Stimulated activated CD8-positive, alpha-beta memory T cell treated with anti-CD3 and anti-CD28 coated beads, Interleukin-7, amount 100 ng/mL, for 24 hours (primary cell): ENCODE data around the gene NARS2.

Experiments
- DNase-seq: peaks from one replicate; pipeline ENCODE4 v3.0.0-alpha.2; 2020; ENCODE audit warnings: low read depth

The NARS2 gene

DNA sequence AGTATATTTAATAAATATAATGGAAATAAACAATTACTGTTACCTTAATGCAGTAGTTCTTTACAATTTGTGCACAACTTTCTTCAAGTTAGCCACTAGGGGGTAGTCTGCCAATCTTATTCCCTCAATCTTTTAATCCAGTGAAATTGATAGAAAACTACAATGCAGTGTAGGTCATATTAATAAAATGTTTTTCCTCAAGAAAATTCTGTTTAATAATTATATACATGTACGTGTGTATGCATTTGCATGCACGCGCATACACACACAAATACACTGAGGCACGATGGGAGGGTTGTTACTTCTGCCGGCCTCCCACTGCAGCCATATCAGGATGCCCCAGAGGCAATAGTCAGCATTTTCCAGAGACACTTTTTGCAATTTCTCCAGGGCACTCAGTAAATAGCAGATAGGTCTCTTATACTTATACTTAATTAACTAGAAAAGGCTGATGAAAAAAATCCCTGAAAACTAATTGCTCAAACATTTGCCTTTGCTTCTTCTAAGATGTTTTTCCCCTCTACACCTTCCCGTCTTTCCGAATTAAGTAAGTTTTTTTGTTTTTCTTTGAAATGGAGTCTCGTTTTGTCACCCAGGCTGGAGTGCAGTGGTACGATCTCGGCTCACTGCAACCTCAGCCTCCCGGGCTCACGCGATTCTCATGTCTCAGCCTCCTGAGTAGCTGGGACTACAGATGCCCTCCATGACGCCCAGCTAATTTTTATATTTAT, 160.2 kb downstream of the NARS2 start:
- DNase-seq, result no peak

DNA sequence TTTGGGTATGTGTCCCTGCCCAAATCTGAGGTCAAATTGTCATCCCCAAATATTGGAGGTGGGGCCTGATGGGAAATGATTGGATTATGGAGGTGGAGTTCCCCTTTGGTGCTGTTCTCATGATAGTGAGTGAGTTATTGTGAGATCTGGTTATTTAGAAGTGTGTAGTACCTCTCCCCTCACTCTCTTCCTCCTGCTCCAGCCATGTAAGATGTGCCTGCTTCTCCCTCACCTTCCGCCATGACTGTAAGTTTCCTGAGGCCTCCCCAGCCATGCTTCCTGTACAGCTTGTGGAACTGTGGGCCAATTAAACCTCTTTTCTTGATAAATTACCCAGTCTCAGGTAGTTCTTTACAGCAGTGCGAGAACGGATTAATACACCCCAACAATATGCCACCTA, 166.0 kb downstream of the NARS2 start:
- no peak for DNase-seq

DNA sequence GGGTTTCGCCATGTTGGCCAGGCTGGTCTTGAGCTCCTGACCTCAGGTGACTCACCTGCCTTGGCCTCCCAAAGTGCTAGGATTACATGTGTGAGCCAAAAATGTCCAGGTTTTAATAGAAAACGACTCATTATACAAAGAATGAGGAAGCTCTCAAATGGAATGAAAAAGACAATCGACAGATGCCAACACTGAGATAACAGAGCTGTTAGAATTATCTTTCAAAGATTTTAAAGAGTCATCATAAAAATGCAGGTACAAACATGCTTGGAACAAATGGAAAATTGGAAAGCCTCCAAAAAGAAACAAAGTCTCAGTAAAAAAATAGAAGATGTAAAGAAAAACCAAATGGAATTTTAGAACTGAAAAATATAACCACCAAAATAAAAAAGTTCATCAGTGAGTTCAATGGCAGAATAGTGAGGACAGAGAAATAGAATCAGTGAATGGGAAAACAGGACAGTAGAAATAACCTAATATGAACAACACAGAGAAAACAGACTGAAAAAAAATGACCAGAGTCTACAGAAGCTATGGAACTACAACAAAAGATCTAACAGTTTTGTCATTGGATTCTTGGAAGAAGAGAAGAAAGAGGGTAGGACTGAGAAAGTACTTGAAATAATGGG, 168.0 kb downstream of the NARS2 start:
- no peak for DNase-seq

DNA sequence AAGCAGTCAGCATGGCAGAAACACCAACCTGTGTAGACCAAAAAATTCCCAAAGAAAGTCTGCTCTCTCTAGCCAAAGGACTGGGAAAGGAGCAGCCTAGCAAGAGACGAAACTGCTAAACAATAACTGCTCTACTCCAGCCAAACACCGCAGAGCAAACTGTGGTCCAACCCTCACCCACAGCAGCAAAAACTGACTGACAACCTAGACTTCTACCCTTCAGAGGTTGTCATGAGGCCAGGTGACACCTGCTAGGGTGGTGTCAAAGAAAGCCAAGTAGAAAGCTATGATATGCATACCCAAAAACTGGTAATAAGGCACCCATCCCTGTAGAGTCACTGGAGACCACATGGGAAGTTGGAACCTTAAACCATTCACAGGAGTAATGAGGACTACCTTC, 168.9 kb downstream of the NARS2 start:
- DNase-seq, result no peak

DNA sequence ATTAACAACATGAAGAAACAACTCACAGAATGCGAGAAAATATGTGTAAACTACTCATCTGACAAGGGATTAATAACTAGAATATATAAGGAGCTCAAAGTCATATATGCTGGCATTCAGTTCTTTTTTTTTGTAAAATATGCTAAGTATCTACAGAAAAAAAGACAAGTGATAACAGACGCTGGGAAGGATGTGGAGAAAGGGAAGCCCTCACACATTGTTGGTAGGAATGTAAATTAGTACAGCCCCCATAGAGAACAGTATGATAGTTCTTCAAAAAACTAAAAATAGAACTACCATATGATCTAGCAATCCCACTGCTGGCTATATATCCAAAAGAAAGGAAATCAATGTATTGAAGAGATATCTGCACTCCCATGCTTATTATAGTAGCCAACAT, 170.9 kb downstream of the NARS2 start:
- no peak for DNase-seq

DNA sequence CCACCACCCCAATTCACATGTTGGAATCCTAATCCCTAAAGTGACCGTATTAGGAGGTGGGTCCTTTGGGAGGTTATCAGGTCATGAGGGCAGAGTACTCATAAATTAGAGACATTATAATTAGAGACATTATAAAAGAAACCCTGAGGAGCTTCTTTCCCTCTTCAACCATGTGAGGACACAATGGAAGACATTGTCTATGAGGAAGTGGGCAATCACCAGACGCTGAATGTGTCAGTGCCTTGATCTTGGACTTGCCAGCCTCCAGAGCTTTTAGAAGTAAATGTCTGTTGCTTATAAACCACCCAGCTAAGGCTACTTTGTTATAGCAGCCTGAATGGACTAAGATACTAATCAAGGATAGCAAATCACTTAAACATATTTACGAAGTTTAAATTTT, 171.8 kb downstream of the NARS2 start:
- DNase-seq, result no peak

DNA sequence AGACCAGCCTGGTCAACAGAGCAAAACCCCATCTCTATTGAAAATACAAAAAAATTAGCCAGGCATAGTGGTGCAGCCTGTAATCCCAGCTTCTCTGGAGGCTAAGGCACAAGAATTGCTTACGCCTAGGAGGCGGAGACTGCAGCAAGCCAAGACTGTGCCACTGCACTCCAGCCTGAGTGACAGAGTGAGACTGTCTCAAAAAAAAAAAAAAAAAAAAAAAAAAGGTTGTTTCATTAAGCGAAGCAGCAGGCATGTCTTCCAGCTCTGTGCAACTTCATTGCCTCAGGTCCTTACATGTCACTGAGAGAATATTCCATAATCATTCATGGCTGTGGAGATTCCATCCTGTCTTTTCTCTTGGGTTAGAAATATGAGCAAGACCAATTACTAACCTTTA, 174.0 kb downstream of the NARS2 start:
- DNase-seq, result no peak

DNA sequence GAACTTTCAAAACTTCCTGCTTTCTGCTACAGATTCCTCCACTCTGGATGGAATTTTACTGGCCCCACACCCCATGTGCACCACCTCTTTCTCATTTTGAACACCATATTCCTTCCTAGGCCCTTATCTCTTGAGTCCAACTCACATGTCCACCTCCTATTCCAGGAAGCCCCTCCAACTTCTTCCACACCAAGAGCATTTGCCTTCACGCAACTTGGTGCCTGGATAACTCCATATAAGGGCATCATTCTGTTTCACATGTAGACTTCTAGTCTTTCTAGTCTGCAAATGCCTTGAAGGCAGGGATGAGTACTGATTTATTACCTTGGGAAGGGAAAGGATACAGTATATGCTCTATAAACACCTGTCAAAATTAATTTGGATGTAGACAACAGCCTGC, 174.5 kb downstream of the NARS2 start:
- no peak for DNase-seq

DNA sequence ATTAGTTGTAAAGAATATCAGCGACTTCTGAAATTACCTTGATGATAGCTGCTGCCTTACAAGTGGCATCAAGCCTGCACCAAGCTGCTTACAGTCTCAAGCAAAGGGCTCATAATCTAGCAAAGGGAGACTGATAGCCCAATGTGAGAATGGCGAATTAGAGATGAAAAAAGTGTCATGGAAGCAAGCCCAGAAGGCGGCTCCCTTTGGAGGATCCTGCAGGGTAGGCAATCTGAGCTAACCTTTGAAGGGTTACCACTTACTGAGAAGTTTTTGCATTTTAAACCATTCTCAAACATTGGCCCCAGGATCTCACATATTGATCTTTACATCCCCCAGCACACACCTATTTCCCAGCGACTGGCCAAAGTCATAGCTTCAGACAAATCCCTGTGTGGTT, 175.5 kb downstream of the NARS2 start:
- DNase-seq, result no peak

DNA sequence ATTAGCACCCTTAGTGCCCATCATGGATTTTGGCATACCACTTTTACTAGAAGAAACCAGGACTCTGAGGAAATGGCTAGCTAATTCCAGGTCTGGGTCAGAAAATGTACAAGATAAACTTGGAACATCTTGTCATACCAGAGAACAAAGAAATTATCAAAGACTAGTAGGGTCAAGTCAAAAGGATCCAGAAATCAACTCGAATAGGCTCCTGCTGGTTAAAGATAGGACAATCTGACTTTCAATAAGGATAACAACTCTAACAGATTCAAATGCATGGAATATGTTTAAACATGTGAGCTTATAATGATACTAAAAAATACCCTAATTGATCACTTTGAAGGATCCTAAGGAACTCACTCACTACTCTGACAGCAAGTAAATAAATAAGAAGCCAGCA, 175.9 kb downstream of the NARS2 start:
- no peak for DNase-seq

DNA sequence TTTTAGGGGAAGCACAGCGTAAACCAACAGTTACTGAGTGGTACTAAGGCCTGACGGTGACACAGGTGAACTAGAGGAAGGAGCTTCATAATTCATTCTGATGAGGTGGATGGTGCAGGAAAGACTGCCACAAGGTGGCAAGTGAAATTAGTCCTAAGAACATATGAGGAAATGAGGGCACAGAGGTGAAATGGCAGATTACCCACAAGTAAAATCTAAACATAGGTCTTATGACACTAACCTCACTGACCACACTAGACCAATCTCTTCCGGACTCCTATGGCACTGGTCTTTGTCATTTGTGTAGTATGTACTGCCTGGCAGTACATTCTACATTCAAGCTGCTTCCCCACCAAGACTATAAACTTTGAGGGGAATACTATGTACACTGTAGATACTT, 177.3 kb downstream of the NARS2 start:
- no peak for DNase-seq

DNA sequence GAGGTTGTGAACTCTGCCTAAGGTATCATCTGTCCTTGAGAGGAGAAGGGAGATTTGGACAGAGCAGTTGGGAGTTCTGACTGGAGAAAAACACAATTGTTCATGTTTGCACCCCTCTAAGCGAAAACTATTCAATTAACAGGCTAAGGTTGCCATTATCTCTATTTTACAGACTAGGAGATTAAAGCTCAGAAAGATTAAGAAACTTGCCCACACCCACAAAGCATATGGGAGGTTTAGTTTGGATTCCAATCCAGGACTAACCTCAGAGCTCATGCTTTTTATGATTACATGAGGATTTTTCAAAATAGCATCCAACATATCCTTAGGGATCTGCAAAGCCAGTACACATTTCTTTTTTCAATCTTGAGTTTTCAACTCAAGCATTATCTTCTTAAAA, 179.1 kb downstream of the NARS2 start:
- DNase-seq, result no peak

DNA sequence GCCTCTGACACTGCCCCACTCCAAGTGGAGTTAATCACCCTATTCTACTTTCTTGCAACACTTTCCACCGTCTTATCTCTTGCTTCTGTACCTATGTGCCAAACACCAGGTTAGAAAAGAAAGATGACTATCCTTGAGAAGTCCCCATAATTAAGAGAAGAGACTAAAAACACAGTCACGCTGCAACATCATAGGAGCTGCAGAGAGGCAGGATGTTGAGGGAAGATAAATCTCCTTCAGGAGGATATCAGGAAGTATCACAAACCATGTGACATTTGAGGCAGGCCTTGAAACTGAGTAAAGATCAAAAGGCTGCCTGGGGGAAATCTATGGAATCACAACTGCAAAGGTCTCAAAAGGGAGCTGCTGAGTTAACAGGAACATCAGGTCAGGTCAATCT, 181.8 kb downstream of the NARS2 start:
- DNase-seq, result no peak

DNA sequence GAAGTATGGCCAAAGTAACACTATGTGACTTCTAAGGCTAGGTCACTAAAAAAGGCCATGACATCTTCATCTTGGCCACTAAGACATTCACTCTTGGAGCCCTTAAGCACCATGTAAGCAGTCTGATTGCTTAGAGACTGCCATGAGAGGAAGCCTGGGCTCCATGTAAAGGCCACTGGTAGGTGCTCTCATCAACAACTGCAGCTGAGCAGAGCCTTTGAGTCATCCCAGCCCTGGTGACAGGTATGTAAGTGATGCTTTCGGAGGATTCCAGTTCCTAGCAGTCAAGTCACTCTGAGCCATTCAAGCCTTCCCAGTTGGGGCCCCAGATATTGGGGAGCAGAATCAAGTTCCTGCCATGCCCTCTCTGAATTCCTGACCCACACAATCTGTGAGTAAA, 183.2 kb downstream of the NARS2 start:
- no peak for DNase-seq

DNA sequence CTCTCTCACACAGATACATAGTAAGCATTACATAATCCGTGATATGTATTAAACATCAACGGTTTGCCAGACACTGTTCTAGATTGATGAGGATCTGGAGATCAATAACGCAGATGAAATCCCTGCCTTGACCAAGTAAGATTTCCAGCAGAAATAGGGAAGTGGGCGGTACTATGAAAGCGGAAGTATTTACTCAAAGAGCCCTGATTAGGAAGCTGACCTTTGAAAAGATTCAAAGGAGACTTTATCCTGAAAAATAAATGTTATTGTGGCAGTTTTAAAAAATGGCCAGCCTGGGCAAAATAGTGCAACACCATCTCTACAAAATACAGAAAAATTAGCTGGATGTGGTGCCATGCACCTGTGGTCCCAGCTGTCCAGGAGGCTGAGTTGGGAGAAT, 183.9 kb downstream of the NARS2 start:
- DNase-seq, result no peak

DNA sequence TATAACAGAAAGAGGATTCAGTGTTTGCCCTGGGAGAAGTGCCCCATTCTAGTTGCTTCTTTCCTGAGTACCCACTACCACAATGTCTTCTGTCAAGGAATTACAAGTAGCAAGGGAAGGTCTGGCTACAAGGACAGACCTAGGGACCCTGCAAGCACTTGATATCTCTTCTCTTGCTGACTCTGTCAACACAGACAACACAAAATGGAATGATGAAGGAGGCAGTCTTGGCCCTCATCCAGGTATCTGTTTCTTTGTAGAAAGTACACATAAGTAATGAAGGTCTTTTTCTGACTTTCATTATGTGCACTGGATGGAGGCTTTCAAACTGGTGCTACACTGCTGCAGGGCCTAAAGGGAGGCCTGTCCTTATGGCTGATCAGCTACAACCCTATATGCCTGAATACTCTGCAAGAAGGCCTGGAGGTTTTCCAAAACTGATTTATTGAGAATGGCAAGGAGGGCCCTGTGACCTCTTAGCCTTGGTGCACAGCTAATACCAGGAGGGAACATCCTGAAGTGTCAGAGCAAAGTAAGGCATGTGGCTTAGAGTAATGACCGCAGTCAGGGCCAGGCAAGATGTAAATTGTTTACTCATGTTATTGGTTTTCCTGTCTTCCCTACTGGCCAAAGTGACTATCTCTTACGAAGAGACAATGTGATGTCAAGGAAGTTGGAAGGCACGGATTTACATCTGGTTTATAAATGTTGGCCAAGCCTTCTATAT, 188.3 kb downstream of the NARS2 start:
- DNase-seq, result no peak
